BE2C (cell line): ENCODE measurements around the gene CDK19.

Source experiments
- DNase-seq: peaks from one replicate; pipeline ENCODE4 v3.0.0-alpha.2; 2020
- H3K27me3 ChIP-seq: fragments of 250-450 bp; sonication (Bioruptor Pico); 2 replicates; pipeline ENCODE4 v1.5.1; 2020; ENCODE audit warnings: mild to moderate bottlenecking
- H3K36me3 ChIP-seq: fragments of 250-450 bp; sonication (Bioruptor Pico); 2 replicates; pipeline ENCODE4 v1.5.1; 2020; ENCODE audit warnings: mild to moderate bottlenecking
- H3K4me1 ChIP-seq: fragments of 250-450 bp; sonication (Bioruptor Pico); 2 replicates; pipeline ENCODE4 v1.5.1; 2020
- H3K4me3 ChIP-seq: 2 replicates; pipeline ENCODE4 v1.5.1; 2011; ENCODE audit warnings: low read depth, low read length
- H3K9me3 ChIP-seq: fragments of 250-450 bp; sonication (Bioruptor Pico); 2 replicates; pipeline ENCODE4 v1.5.1; 2020
- CTCF ChIP-seq: IDR thresholded peaks from 2 replicates; pipeline ENCODE4 v1.5.1; 2012; ENCODE audit warnings: mild to moderate bottlenecking, low read depth, low read length

The CDK19 gene

DNA sequence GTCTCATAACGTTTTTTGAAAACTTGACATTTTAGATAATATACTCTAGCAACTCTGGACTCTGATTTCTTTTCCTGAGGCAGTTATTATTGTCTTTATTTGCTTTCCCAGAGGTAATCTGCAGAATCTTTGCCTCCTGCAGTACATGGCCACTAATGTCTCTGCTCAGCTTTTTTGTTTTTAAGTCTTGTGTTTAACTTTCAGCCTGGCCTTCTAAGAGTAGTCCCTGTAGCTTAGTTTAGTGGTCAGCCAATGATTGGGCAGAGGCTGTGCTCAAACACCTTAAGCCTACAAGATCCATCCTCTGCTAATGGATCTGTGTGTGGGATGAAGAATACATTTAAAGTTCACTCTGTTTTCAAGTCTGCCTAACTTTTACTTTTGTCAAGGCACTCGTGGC, 241.7 kb downstream of the CDK19 start:
- Histone ChIP-seq H3K36me3 (no peaks in the 10 kb centered on the region), H3K4me3 (no peak overlapping the region), H3K9me3 (no peaks in the 10 kb centered on the region), H3K27me3 (no peaks in the 10 kb centered on the region), H3K4me1 (no peaks in the 10 kb centered on the region)
- no peak for DNase-seq
- no peak for TF ChIP-seq CTCF

DNA sequence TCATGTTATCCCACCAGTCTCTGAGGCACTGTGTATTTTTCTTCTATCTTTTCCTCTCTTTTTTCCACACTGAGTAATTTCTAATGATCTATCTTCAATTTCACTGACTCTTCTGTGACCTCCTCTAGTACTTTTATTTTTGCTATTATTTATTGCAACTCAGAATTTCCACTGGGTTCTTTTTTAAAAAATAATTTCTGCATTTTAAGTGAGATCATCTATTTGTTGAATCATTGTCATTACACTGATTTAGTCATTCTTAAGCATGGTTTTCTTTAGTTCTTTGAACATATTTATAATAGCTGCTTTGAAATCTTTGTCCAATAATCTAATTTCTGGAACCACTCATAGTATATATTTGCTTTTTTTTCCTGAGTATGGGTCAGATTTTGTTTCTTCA, 242.1 kb downstream of the CDK19 start:
- DNase-seq, result no peak
- H3K27me3 ChIP-seq, result no peaks in the 10 kb centered on the region
- TF ChIP-seq CTCF, result no peak
- no peaks in the 10 kb centered on the region for H3K36me3 ChIP-seq
- H3K4me3 ChIP-seq, result no peak overlapping the region
- no peaks in the 10 kb centered on the region for H3K4me1 ChIP-seq
- H3K9me3 ChIP-seq, result no peaks in the 10 kb centered on the region

DNA sequence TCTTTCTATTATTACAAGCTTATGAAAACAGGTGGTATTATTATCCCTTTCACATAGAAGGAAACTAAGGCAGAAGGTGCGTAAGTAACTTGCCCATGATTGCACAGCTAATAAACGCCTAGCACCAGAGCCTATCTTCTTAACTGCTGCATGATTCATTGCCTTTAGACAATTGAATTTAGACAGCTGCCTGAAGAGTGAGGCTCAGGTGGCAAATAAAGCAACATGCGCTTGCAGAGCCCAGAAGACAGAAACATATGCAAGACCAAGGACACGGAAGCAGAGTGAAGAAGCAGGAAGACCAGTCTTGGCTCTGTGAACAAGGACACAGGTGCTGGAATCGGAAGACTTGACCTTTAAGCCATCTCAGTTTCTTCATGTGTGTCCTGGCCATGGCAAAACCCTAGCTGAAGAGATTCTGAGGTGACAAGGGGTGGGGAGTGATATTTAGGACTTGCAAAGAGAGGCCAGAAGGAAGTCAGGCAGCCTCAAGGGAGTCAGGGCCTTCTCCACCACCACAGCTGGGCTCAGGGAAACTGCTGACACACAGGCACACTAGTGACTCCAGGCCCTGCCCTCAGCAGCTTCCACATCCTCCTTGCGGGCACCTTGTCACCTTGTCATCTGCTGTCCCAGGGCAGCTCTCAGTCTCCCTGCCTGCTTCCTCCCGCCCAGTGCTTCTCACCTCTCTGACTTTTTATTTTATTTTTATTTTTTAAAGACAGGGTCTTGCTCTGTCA, 247.1 kb downstream of the CDK19 start:
- Histone ChIP-seq H3K4me1 (no peaks in the 10 kb centered on the region), H3K27me3 (no peaks in the 10 kb centered on the region)
- no peak for TF ChIP-seq CTCF

DNA sequence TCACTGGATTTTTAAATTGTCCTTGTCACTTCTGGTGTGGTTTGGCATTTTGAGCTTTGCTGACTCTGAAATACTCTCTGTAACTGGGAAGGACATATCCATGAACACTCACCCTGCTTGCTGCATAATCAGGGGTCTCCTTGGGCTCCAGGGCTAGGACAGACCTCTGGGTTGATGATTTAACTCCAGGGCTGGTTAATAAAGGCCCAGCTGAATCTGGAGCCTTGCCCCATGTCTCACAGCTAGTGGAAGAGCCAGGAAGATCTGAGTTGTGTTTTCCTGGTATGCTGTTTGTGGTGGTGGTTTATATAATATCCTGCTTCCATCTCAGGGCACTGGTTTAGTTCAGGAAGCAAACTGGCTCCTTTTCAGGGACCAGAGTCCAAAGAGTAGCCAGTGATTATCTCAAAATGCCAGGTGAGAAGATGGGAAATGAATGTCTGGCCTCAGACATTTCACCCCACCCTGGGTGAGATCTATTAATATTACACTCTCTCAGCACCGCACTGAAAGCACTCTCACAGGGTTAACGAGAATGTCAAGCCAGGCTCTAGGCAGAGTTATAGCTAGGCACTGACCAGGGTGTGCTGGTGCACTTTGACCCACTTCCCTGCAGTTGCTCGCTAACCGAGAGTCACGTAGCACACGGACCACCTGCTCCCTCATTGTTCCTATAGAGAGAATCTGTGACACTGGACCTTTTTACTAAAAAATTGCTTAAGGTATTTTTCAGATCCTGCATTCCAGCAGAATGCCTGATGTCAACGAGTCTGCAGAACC, 248.7 kb downstream of the CDK19 start:
- Histone ChIP-seq H3K9me3 (no peaks in the 10 kb centered on the region), H3K27me3 (no peaks in the 10 kb centered on the region), H3K4me3 (no peak overlapping the region), H3K4me1 (no peaks in the 10 kb centered on the region), H3K36me3 (no peaks in the 10 kb centered on the region)
- DNase-seq, result no peak
- TF ChIP-seq CTCF, result no peak

More for the DNA sequence above, 247.1 kb downstream of the CDK19 start:
- no peak for DNase-seq
- H3K9me3 ChIP-seq, result no peaks in the 10 kb centered on the region
- H3K4me3 ChIP-seq, result no peak overlapping the region
- no peaks in the 10 kb centered on the region for H3K36me3 ChIP-seq

DNA sequence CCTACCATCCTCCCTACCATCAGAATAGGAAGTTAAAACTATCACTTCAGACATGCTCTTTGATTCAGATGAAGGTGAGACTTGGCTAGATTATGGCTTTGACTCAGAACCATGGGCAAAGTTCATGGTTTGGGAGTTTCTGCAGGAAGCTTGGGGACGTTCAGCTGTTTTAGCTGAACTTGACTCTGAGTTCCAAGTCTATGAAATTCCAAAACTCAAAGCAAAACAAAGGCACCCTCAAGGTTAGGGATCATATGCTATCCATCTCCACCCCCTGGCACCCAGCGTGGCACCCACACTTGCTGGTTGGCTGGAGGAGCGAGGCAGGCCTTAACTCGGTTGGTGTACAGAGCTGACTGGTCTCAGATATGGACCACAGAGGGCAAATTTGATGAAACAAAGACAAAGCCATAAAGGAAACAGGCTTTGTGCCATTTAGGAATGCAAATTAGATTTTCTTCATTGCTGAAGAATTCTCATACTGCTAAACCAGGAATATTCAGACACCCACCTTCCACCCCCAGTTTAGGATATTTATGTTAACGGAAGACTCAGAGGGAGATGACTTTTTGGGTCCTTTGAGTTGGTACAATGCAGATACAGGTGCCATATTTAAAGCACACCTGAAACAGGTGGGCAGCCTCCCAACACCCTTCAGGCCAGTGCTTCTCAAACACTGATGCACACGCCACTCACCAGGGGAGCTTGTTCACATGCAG, 250.4 kb downstream of the CDK19 start:
- TF ChIP-seq CTCF, result no peak
- H3K4me3 ChIP-seq, result no peak overlapping the region
- H3K9me3 ChIP-seq, result no peaks in the 10 kb centered on the region
- DNase-seq, result no peak
- H3K36me3 ChIP-seq, result no peaks in the 10 kb centered on the region
- H3K4me1 ChIP-seq, result no peaks in the 10 kb centered on the region
- no peaks in the 10 kb centered on the region for H3K27me3 ChIP-seq
